Breast epithelium (tissue), 3 donors: ENCODE measurements around the gene UGT2B28.
"Not testable (repeated sequence)": the region's sequence is repeated elsewhere in the genome, so short reads cannot be mapped to it uniquely, and the experiment has no call there.

Experiments
- POLR2A ChIP-seq: fragments of 450-650 bp; IDR thresholded peaks from one replicate; pipeline ENCODE4 v1.6.1; 2016; ENCODE audit warnings: antibody characterized with exemption, mild to moderate bottlenecking, moderate library complexity
- TF ChIP-seq, protein P1 (sequence below), 3 donors: fragments of 450-650 bp; IDR thresholded peaks; one replicate each; pipeline ENCODE4 v1.5.1; 2016 to 2017; ENCODE audit warnings: antibody characterized with exemption in 3 of 3, mild to moderate bottlenecking in 3 of 3, moderate library complexity in 3 of 3

DNA sequence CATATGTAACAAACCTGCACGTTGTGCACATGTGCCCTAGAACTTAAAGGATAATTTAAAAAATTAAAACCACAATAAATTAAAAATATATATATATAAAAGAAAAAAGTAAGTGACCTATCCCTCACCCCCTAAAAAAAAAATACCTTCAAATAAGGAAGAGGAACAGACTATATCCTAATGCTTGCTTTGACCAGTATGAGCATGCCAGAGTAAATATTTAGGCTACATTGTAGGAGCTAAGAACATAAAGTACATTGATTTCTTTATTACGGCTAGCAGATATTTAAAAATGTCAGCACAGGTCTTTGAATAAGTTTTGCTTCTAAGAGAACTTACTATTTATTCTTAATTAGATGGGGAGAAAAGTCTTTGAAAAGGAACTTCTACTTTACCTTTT is 62.8 kb downstream of the UGT2B28 start:
- not testable (repeated sequence) for TF ChIP-seq POLR2A
- TF ChIP-seq, protein P1, sequence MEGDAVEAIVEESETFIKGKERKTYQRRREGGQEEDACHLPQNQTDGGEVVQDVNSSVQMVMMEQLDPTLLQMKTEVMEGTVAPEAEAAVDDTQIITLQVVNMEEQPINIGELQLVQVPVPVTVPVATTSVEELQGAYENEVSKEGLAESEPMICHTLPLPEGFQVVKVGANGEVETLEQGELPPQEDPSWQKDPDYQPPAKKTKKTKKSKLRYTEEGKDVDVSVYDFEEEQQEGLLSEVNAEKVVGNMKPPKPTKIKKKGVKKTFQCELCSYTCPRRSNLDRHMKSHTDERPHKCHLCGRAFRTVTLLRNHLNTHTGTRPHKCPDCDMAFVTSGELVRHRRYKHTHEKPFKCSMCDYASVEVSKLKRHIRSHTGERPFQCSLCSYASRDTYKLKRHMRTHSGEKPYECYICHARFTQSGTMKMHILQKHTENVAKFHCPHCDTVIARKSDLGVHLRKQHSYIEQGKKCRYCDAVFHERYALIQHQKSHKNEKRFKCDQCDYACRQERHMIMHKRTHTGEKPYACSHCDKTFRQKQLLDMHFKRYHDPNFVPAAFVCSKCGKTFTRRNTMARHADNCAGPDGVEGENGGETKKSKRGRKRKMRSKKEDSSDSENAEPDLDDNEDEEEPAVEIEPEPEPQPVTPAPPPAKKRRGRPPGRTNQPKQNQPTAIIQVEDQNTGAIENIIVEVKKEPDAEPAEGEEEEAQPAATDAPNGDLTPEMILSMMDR (IDR thresholded peaks at IDR 0.05) = not testable (repeated sequence)
